Measurements from ENCODE around the gene PLXNA1. TPM values are rescaled to one million over a fixed set of nuclear protein-coding genes. Genes with fewer than 3 reads are reported as not detected.
A peak's percentile ranks its signal among the peaks of the same experiment; 100 is the strongest.

The PLXNA1 gene
- total RNA-seq, 1 donor from 2014 or later = 98.2 TPM

DNA sequence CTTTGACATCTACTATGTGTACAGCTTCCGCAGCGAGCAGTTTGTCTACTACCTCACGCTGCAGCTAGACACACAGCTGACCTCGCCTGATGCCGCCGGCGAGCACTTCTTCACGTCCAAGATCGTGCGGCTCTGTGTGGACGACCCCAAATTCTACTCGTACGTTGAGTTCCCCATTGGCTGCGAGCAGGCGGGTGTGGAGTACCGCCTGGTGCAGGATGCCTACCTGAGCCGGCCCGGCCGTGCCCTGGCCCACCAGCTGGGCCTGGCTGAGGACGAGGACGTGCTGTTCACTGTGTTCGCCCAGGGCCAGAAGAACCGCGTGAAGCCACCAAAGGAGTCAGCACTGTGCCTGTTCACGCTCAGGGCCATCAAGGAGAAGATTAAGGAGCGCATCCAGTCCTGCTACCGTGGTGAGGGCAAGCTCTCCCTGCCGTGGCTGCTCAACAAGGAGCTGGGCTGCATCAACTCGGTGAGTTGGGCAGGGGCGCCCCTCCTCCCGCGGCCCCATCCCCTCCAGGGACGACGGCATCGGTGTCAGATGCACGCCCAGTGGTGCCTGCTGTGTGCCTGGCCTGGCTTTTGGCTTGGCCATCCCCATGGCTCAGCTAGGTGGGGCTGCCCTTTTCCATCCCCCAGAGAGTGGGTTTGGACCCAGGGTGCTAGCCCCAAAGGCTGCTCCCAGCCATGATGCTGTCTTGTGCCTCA is 6.6 kb downstream of the PLXNA1 start:
- no peaks in the 10 kb centered on the region for H3K27me3 Mint-ChIP-seq (ENCODE audit: low read depth)
- H3K9me3 Mint-ChIP-seq (ENCODE audit: low read depth) = no peaks in the 10 kb centered on the region
- DNase-seq (ENCODE audit: low spot score) = no peak
- H3K4me3 Mint-ChIP-seq (ENCODE audit: unreplicated experiment) = no peak overlapping the region
- TF ChIP-seq, protein P1, sequence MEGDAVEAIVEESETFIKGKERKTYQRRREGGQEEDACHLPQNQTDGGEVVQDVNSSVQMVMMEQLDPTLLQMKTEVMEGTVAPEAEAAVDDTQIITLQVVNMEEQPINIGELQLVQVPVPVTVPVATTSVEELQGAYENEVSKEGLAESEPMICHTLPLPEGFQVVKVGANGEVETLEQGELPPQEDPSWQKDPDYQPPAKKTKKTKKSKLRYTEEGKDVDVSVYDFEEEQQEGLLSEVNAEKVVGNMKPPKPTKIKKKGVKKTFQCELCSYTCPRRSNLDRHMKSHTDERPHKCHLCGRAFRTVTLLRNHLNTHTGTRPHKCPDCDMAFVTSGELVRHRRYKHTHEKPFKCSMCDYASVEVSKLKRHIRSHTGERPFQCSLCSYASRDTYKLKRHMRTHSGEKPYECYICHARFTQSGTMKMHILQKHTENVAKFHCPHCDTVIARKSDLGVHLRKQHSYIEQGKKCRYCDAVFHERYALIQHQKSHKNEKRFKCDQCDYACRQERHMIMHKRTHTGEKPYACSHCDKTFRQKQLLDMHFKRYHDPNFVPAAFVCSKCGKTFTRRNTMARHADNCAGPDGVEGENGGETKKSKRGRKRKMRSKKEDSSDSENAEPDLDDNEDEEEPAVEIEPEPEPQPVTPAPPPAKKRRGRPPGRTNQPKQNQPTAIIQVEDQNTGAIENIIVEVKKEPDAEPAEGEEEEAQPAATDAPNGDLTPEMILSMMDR (IDR thresholded peaks at IDR 0.05) = no peak
- H3K27ac Mint-ChIP-seq (ENCODE audit: unreplicated experiment) = no peak overlapping the region
- H3K36me3 Mint-ChIP-seq (ENCODE audit: low read depth) = peaks cover 12% of the 10 kb centered on the region
- peaks cover 36% of the 10 kb centered on the region for H3K4me1 Mint-ChIP-seq (ENCODE audit: low read depth)

DNA sequence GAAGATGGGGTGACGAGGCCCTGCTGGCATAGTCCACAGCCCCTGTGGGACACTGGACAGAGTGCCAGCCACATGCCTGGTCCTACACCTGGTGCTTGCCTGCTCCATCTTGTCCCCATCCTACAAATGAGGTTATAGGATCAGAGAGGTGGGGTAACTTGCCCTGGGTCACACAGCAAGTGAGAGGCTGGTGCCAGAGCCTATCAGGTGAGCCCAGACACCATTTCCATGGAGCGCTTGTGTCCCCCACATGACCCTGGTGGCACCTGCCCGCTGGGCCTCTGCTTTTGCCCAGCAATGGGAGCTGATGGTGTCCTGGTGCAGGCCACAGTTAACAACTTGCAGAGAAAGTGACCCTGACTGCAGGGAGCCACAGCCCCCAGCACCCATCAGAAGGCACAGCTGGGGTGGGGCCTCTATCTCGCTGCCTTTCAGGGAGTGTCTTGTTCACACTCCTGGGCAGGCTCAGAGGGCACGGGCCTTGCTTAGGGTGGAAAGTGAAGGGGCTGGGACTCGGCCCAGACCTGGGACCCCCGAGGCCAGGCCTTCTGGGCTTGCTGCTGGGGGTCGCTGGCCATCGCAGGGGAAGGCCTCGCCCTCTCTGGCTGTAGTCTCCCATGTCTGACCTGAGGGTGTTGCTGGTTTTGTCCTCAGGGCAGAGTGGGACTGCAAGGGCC is 7.2 kb downstream of the PLXNA1 start:
- no peak overlapping the region for H3K4me3 Mint-ChIP-seq (ENCODE audit: unreplicated experiment)
- H3K4me1 Mint-ChIP-seq (ENCODE audit: low read depth) = peaks cover 34% of the 10 kb centered on the region
- H3K36me3 Mint-ChIP-seq (ENCODE audit: low read depth) = peaks cover 12% of the 10 kb centered on the region
- H3K27me3 Mint-ChIP-seq (ENCODE audit: low read depth) = no peaks in the 10 kb centered on the region
- TF ChIP-seq, protein P1 (IDR thresholded peaks at IDR 0.05) = no peak
- no peak for DNase-seq (ENCODE audit: low spot score)
- no peak overlapping the region for H3K27ac Mint-ChIP-seq (ENCODE audit: unreplicated experiment)
- H3K9me3 Mint-ChIP-seq (ENCODE audit: low read depth) = no peaks in the 10 kb centered on the region

DNA sequence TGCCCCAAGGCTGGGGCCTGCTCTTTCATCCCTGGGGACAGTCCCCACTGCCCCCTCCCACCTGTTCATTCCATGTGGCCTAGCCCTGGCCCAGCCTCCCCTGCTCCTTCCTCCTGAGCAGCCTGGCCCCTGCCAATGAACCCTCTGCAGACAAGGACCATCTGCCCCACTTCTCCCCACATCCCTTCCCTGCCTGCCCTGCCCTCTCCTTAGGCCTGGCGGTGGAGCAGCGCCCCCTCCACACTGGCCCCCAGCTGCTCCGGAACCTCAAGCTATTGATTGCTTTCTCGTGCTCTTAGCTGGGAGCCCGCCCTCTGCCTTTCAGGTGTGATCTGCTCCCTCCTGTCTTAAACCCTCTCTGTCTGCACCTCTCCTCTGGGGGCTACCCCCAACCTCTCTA is 8.0 kb downstream of the PLXNA1 start:
- no peaks in the 10 kb centered on the region for H3K27me3 Mint-ChIP-seq (ENCODE audit: low read depth)
- H3K4me1 Mint-ChIP-seq (ENCODE audit: low read depth) = peaks cover 27% of the 10 kb centered on the region
- DNase-seq (ENCODE audit: low spot score) = no peak
- TF ChIP-seq, protein P1 (IDR thresholded peaks at IDR 0.05) = no peak
- H3K9me3 Mint-ChIP-seq (ENCODE audit: low read depth) = no peaks in the 10 kb centered on the region
- peak overlapping the region; percentile 17 for H3K27ac Mint-ChIP-seq (ENCODE audit: unreplicated experiment)
- H3K36me3 Mint-ChIP-seq (ENCODE audit: low read depth) = peaks cover 12% of the 10 kb centered on the region
- H3K4me3 Mint-ChIP-seq (ENCODE audit: unreplicated experiment) = no peak overlapping the region

DNA sequence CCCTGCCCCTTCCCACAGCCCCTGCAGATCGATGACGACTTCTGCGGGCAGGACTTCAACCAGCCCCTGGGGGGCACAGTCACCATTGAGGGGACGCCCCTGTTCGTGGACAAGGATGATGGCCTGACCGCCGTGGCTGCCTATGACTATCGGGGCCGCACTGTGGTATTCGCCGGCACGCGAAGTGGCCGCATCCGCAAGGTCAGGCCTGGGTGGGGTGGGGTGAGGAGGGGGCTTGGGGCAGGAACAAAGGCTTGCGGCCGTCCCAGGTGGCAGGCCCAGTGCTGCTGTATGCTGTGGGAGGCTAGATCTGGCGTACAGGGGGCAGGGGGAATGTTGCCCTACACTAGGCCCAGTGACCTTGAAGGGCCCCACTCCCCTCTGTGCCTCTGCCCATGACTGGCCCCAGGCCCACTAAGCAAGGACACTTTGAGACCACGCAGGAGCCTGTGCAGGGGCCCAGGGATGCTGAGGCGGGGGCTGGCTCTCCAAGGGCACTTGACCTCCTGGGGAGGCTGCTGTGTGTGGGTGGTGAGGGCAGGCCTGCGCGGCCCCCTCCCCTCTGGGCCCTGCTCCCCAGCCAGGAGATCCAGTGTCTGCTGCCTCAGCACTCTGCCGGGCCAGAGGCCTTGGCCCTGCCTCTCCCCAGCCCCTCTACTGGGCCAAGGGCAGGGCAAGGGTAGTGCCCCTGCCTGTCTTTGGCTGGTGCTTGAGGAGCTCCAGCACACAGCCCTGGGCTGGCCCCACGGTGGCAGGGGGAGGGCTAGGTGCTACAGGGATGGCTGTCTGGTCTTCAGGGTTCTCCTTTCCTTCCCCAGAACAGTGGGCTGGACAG is 8.7 kb downstream of the PLXNA1 start:
- H3K27ac Mint-ChIP-seq (ENCODE audit: unreplicated experiment) = no peak overlapping the region
- peaks cover 23% of the 10 kb centered on the region for H3K4me1 Mint-ChIP-seq (ENCODE audit: low read depth)
- DNase-seq (ENCODE audit: low spot score) = no peak
- TF ChIP-seq, protein P1 (IDR thresholded peaks at IDR 0.05) = no peak
- H3K4me3 Mint-ChIP-seq (ENCODE audit: unreplicated experiment) = no peak overlapping the region
- no peaks in the 10 kb centered on the region for H3K9me3 Mint-ChIP-seq (ENCODE audit: low read depth)
- H3K27me3 Mint-ChIP-seq (ENCODE audit: low read depth) = no peaks in the 10 kb centered on the region
- H3K36me3 Mint-ChIP-seq (ENCODE audit: low read depth) = peaks cover 12% of the 10 kb centered on the region

DNA sequence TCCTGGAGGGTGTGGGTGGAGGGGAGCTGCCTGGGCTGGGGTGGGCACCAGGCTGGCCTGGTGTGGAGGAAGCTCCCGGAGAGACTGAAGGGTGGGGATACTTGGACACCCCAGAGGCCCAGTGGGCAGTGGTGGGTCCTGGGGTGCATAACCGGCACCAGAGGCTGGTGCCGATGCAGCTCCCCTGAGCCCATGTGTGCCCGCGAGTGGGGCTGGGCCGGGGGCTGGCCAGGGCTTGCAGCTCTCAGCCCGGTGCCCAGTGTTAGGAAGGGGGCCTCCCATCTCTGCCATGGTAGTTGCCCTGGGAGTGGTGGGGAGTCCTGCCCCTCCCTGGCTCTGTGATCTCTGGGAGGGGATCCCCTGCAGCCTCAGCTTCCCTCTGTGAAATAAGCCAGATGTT is 9.3 kb downstream of the PLXNA1 start:
- Mint-ChIP-seq H3K27me3 (ENCODE audit: low read depth) (no peaks in the 10 kb centered on the region), H3K27ac (ENCODE audit: unreplicated experiment) (no peak overlapping the region), H3K9me3 (ENCODE audit: low read depth) (no peaks in the 10 kb centered on the region), H3K4me3 (ENCODE audit: unreplicated experiment) (no peak overlapping the region), H3K4me1 (ENCODE audit: low read depth) (peaks cover 25% of the 10 kb centered on the region), H3K36me3 (ENCODE audit: low read depth) (peaks cover 12% of the 10 kb centered on the region)
- TF ChIP-seq, protein P1 (IDR thresholded peaks at IDR 0.05) = no peak
- DNase-seq (ENCODE audit: low spot score) = no peak
